Measurements from ENCODE around the gene SLBP.

DNA sequence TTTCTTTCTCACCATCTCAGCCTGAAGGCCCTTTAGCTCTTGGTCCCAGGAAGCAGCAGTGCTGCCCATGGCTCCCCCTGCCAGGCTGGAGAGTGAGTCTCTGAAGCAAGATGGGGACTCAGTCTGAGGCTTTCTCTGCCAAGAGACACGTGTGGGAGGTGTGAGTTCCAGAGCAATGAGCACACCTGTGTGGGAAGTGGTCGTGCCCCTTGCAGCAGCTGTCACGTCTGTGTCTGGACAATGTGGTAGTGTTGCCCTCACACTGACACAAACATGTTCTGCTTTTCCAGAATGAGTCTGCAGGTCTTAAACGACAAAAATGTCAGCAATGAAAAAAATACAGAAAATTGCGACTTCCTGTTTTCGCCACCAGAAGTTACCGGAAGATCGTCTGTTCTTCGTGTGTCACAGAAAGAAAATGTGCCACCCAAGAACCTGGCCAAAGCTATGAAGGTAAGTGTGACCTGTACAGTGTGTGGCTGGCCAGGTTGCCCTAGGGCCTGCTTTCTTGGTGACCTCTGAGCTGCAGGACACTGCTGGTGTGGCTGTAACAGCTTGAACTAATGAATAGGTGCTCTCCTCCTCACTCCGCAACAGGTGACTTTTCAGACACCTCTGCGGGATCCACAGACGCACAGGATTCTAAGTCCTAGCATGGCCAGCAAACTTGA, 11.1 kb upstream of the SLBP start:
- TF ChIP-seq POLR2AphosphoS5 (IDR thresholded peaks at IDR 0.05; ENCODE audit: low read depth, low read length) (no peak), SIN3A (IDR thresholded peaks at IDR 0.05; ENCODE audit: borderline replicate concordance, insufficient read depth, low read length) (no peak), TAF1 (IDR thresholded peaks at IDR 0.05; ENCODE audit: borderline replicate concordance, insufficient read depth, low read length) (no peak), FOXP2 (optimal IDR thresholded peaks at IDR 0.05; ENCODE audit: borderline replicate concordance, extremely low read depth, extremely low read length, insufficient read depth) (no peak)
- TF ChIP-seq, protein P1, sequence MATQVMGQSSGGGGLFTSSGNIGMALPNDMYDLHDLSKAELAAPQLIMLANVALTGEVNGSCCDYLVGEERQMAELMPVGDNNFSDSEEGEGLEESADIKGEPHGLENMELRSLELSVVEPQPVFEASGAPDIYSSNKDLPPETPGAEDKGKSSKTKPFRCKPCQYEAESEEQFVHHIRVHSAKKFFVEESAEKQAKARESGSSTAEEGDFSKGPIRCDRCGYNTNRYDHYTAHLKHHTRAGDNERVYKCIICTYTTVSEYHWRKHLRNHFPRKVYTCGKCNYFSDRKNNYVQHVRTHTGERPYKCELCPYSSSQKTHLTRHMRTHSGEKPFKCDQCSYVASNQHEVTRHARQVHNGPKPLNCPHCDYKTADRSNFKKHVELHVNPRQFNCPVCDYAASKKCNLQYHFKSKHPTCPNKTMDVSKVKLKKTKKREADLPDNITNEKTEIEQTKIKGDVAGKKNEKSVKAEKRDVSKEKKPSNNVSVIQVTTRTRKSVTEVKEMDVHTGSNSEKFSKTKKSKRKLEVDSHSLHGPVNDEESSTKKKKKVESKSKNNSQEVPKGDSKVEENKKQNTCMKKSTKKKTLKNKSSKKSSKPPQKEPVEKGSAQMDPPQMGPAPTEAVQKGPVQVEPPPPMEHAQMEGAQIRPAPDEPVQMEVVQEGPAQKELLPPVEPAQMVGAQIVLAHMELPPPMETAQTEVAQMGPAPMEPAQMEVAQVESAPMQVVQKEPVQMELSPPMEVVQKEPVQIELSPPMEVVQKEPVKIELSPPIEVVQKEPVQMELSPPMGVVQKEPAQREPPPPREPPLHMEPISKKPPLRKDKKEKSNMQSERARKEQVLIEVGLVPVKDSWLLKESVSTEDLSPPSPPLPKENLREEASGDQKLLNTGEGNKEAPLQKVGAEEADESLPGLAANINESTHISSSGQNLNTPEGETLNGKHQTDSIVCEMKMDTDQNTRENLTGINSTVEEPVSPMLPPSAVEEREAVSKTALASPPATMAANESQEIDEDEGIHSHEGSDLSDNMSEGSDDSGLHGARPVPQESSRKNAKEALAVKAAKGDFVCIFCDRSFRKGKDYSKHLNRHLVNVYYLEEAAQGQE (IDR thresholded peaks at IDR 0.05; ENCODE audit: insufficient read depth in 1 of 2, low read depth in 2 of 2, low read length in 2 of 2) = no peak
